Vagina (tissue), 2 donors: Measurements from ENCODE around the gene VENTX. TPM values are rescaled to one million over a fixed set of nuclear protein-coding genes. Genes with fewer than 3 reads are reported as not detected.

Experiments used
- DNase-seq, 2 donors: peaks; one replicate each; pipeline ENCODE4 v3.0.0-alpha.2; 2017; ENCODE audit errors: extremely low spot score in 2 of 2
- H3K27ac ChIP-seq: fragments of 200-600 bp; sonication (generic); one replicate; pipeline ENCODE4 v1.5.1; 2019
- H3K27me3 ChIP-seq: fragments of 200-600 bp; sonication (generic); one replicate; pipeline ENCODE4 v1.5.1; 2019
- H3K36me3 ChIP-seq, 2 donors: fragments of 200-600 bp; sonication (generic); one replicate each; pipeline ENCODE4 v1.5.1; 2017 to 2019
- H3K4me1 ChIP-seq: fragments of 200-600 bp; sonication (generic); one replicate; pipeline ENCODE4 v1.5.1; 2019
- H3K4me3 ChIP-seq, 2 donors: fragments of 200-600 bp; sonication (generic); 1 replicate in 1 of 2; 2 replicates in 1 of 2; pipeline ENCODE4 v1.5.1; 2016 to 2019
- H3K9me3 ChIP-seq: fragments of 200-600 bp; sonication (generic); one replicate; pipeline ENCODE4 v1.5.1; 2019
- CTCF ChIP-seq, 3 experiments: fragments of 450-650 bp in 2 of 3; fragments of 200-600 bp in 1 of 3; sonication (generic) in 1 of 3; IDR thresholded peaks; one replicate each; pipeline ENCODE4 v1.5.1; 2017 to 2019; ENCODE audit warnings: antibody characterized with exemption in 3 of 3, mild to moderate bottlenecking in 2 of 3, moderate library complexity in 2 of 3
- POLR2A ChIP-seq, 2 donors: fragments of 450-650 bp; IDR thresholded peaks; one replicate each; pipeline ENCODE4 v1.6.1; 2017; ENCODE audit warnings: antibody characterized with exemption in 2 of 2, mild to moderate bottlenecking in 2 of 2, moderate library complexity in 2 of 2
- POLR2AphosphoS5 ChIP-seq, 2 donors: sonication (generic); formaldehyde crosslinking; IDR thresholded peaks; one replicate each; pipeline ENCODE4 v1.9.0; 2017; ENCODE audit warnings: antibody characterized with exemption in 2 of 2, mild to moderate bottlenecking in 2 of 2, low read depth in 1 of 2; ENCODE audit not compliant: insufficient read depth in 1 of 2
- intact Hi-C: fragments of 100-400 bp; cut with DNase I; formaldehyde crosslinking; loops from one replicate; pipeline ENCODE4 v1.15.1; 2023
- total RNA-seq: library from RNA; depleted of rRNA; stranded (reverse); fragments of >200 nt; gene quantifications from one replicate; pipeline ENCODE4 v1.2.3, GENCODE V29; 2016

VENTX gene
- total RNA-seq, 1 donor from 2014 or later = 0.98 TPM

GRCh38 chr10:133201948-133202725 is 35.5 kb upstream of the VENTX start:
- intact Hi-C loops = no loop called here

DNA sequence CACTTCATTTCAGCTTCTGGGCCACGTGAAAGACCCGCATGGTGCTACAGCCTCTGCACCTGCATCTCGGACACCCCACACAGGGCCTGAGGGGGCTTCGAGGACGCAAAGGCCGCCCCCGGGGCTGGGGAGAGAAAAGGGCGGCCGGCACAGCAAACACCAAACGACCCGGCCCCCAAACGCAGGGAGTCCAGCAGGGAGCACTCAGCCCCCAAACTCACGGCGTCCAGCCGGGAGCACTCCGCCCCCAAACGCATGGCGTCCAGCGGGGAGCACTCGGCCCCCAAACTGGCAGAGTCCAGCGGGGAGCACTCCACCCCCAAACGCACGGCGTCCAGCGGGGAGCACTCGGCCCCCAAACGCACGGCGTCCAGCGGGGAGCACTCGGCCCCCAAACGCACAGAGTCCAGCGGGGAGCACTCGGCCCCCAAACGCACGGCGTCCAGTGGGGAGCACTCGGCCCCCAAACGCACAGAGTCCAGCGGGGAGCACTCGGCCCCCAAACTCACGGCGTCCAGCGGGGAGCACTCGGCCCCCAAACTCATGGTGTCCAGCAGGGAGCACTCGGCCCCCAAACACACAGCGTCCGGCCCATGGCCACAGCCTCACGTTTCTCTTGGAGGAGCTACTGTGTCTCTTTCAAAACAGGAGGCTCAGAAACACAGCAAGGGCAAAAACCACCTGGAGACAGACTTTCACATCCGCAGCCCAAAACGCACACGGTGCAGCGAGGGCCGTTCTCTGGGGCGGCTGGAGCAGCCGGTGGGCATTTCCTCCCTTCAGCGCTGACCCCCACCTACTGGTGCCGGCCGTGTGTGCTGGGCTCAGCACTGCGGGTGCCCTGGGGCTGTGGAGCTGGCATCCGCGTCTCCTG is 34.6 kb upstream of the VENTX start:
- intact Hi-C loops = no loop called here
- Histone ChIP-seq H3K4me3 (no peak overlapping the region), H3K27ac (no peak overlapping the region), H3K4me1 (no peaks in the 10 kb centered on the region), H3K36me3 (no peaks in the 10 kb centered on the region), H3K27me3 (no peaks in the 10 kb centered on the region), H3K9me3 (no peaks in the 10 kb centered on the region)
- no peak for TF ChIP-seq POLR2AphosphoS5 (IDR thresholded peaks at IDR 0.05; ENCODE audit: insufficient read depth in 1 of 2, low read depth in 1 of 2)
- no peak for TF ChIP-seq POLR2A (IDR thresholded peaks at IDR 0.05)
- TF ChIP-seq CTCF (IDR thresholded peaks at IDR 0.05) = no peak
- DNase-seq = no peak

More at GRCh38 chr10:133201948-133202725, 35.5 kb upstream of the VENTX start:
- H3K9me3 ChIP-seq = no peaks in the 10 kb centered on the region
- no peaks in the 10 kb centered on the region for H3K36me3 ChIP-seq
- TF ChIP-seq CTCF (IDR thresholded peaks at IDR 0.05) = no peak
- no peak for TF ChIP-seq POLR2AphosphoS5 (IDR thresholded peaks at IDR 0.05; ENCODE audit: insufficient read depth in 1 of 2, low read depth in 1 of 2)
- no peak for TF ChIP-seq POLR2A (IDR thresholded peaks at IDR 0.05)
- DNase-seq = no peak
- H3K4me1 ChIP-seq = no peaks in the 10 kb centered on the region
- H3K27ac ChIP-seq = no peak overlapping the region
- H3K27me3 ChIP-seq = no peaks in the 10 kb centered on the region
- H3K4me3 ChIP-seq = no peak overlapping the region

GRCh38 chr10:133203652-133204195 is 33.9 kb upstream of the VENTX start:
- intact Hi-C loops = no loop called here
- no peaks in the 10 kb centered on the region for H3K27me3 ChIP-seq
- H3K4me3 ChIP-seq = no peak overlapping the region
- no peak overlapping the region for H3K27ac ChIP-seq
- no peaks in the 10 kb centered on the region for H3K4me1 ChIP-seq
- no peak for TF ChIP-seq POLR2AphosphoS5 (IDR thresholded peaks at IDR 0.05; ENCODE audit: insufficient read depth in 1 of 2, low read depth in 1 of 2)
- DNase-seq = no peak
- no peaks in the 10 kb centered on the region for H3K36me3 ChIP-seq
- no peaks in the 10 kb centered on the region for H3K9me3 ChIP-seq

- no peaks in the 10 kb centered on the region for H3K4me1 ChIP-seq
- no peaks in the 10 kb centered on the region for H3K9me3 ChIP-seq
- no peak overlapping the region for H3K4me3 ChIP-seq
- H3K27me3 ChIP-seq = no peaks in the 10 kb centered on the region
- intact Hi-C loops = no loop called here
- no peaks in the 10 kb centered on the region for H3K36me3 ChIP-seq
- H3K27ac ChIP-seq = no peak overlapping the region
- TF ChIP-seq CTCF (IDR thresholded peaks at IDR 0.05) = no peak
- no peak for TF ChIP-seq POLR2A (IDR thresholded peaks at IDR 0.05)
- TF ChIP-seq POLR2AphosphoS5 (IDR thresholded peaks at IDR 0.05; ENCODE audit: insufficient read depth in 1 of 2, low read depth in 1 of 2) = no peak
- DNase-seq = no peak
These were observed 33.2 kb upstream of the VENTX start for GRCh38 chr10:133204226-133205015.

GRCh38 chr10:133205146-133205545 is 32.5 kb upstream of the VENTX start:
- DNase-seq = no peak
- TF ChIP-seq POLR2A (IDR thresholded peaks at IDR 0.05) = no peak
- no peak for TF ChIP-seq POLR2AphosphoS5 (IDR thresholded peaks at IDR 0.05; ENCODE audit: insufficient read depth in 1 of 2, low read depth in 1 of 2)
- no peak for TF ChIP-seq CTCF (IDR thresholded peaks at IDR 0.05)
- Histone ChIP-seq H3K36me3 (no peaks in the 10 kb centered on the region), H3K4me1 (no peaks in the 10 kb centered on the region), H3K4me3 (no peak overlapping the region), H3K27me3 (no peaks in the 10 kb centered on the region), H3K9me3 (no peaks in the 10 kb centered on the region), H3K27ac (no peak overlapping the region)
- intact Hi-C loops = no loop called here
